Stimulated activated CD4-positive, alpha-beta T cell treated with anti-CD3 and anti-CD28 coated beads, Interleukin-1b, Interleukin-23, amount 100 ng/mL, for 48 hours (primary cell): Measurements from ENCODE around the gene GADL1.

ENCODE experiments used
- DNase-seq: peaks from one replicate; pipeline ENCODE4 v3.0.0-alpha.2; 2020

Gene GADL1

DNA sequence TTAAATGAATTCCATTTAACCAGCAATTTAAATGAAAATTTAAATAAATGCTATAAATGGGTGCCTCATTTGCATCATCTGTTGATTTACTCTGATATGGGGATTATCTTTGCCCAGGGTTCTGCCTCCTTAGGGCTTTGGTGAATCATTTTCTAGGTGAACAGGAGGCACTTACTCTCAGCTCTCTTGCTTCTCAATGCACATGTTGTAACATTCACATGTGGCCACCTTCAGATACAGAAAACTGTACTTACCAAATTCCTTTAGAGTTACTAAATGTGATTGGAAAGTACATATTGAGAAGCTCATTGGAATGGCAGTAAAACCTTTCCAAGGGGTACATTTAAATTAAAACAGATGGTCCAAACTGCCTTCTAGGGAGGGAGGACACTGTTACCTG is 20.8 kb downstream of the GADL1 start:
- no peak for DNase-seq

DNA sequence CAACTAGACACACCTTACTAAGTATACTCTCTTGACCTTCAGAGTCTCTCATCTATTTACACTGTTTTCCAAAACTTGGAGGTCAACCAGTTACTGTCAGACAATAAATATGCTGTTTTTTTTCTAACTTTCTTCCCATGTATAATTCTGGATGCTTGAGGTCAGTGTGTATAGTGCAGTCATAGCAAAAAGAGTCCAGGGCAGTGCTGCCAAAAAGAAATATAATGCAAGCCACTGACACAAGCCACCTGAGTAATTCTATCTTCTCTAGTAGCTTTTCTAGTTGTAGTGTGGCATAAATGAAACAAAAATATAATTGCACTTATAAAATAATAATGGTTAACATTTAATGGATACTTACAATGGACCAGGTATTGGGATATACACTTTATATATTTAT is 21.6 kb downstream of the GADL1 start:
- no peak for DNase-seq

DNA sequence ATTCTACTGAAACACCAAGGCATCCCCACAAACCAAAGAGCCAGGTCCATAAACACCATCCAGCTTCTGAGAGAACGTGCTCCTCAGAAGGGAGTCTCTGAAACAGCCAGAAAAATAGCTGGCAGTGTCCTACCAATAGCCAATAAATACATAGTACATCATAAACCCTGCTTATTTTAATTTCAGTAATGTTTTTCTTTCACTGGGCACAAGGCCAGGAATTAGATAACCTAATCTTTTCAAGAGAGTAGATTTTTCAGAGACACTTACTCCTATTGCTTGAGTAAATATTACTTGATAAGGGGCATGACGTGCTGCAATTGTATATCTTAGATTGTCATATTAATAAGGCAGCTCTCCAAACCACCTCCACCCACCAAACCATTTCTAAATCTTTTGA is 22.7 kb downstream of the GADL1 start:
- DNase-seq = no peak

DNA sequence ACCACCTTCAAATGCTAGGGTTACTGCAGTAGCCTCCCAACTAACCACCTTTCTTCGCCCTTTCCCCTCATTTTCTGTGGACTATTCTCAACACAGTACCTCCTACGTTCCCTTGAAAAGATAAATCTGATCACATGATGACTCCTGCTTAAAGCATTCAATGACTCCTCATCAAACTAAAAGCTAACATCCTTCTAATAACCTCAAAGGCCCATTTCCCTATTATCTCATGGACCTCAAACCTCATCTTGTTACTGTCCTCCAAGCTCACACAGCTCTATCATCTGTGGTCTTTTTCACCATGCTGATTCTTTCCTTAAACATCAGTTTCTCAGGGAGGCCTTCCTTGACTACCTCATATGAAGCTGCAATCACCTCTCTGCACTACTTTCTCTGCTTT is 29.6 kb downstream of the GADL1 start:
- DNase-seq = no peak

DNA sequence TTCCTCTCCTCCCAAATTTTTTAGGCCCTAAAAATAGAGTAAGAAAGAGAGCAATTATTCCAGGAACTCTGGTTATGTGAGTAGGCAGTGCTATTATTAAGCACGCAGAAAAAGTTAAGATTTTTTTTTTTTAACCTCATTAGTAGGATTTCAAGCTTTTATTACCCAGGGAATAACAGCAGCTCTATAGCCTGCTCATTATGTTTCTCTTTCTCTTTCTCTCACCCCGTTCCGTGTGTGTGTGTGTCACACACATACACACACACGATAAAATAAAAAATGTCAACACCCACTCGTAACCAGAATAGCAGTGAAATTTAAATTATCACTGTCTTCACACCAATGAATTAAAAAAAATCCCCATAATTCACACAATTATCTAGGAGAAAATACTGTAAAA is 30.3 kb downstream of the GADL1 start:
- no peak for DNase-seq

DNA sequence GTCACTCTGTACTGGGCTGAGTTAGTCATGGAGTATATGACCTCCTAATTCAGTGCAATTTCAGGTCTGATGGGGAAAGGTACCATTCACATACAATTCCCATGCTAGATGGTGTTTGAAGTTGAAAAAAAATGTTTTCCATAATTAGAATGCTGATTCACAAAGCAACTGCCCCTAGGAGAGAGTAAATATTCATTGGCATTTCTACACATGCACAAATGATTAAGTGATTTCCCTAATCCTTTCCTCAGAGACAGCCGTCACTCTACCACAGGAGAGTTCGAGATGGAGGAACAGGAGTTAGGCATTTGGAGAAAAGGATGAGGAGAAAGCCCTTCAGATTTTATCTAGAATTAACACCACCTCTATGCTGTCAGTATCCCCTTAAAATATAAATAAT is 32.5 kb downstream of the GADL1 start:
- DNase-seq = no peak

DNA sequence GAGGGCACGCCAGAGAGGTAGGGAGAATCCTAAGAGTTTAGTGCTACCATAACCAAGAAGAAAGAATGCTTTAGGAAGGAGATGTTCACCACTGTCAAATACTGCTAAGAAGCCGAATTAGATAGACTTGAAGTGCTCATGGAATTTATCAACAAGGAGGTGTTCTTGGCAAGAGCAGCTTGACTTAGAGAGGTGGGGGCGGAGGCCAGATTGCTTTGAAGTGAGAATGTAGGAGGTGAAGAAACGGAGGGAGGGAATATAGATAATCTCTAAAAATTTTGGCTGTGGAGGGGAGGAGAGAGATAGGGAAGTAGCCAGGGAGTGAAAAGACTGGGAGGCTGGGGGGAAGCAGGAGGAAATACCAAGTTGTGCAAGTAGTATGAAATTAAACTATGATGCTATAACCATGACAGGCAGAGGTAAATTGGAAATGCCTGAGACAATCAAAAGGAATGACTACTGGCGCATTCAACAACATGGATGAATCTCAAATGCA is 35.5 kb downstream of the GADL1 start:
- no peak for DNase-seq

DNA sequence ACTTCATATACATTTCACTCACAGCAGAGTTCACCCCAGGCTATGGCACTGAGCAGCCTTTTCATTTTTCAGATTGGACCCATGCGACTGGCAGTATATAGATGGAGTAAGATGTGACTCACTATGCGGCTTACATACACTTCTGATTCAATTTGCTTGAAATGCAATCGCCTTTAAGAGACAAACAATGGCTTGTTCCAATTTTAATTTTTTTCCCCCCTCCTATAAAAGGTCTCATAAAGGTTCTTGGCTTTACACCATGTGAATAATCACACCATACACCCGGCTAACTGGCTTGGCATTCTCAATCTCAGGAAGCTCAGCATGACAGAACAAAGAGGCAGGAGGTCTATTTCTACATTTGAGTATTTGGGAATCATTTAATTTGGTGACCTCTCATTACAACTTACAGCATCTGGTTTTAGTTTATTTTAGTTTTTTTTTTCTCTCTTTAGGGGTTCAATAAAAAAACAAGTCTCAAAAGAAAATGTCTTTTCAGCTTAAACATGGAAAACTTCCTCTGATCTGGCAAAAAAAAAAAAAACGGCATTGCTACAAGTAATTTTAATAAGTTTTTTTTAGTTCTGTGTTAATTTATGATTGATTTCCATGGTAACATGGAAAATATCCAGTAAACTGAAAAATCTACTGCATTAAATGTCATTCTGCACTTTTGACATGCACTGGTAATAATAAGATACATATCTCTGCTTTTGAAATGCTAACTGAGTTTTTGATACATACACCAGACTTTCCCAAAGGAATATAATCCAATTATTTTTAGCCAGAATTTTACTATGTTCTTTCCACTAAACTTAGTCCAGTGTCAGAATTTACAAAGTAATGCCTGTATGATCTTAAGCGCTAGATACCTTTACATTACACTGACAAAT is 38.8 kb downstream of the GADL1 start:
- DNase-seq = no peak

DNA sequence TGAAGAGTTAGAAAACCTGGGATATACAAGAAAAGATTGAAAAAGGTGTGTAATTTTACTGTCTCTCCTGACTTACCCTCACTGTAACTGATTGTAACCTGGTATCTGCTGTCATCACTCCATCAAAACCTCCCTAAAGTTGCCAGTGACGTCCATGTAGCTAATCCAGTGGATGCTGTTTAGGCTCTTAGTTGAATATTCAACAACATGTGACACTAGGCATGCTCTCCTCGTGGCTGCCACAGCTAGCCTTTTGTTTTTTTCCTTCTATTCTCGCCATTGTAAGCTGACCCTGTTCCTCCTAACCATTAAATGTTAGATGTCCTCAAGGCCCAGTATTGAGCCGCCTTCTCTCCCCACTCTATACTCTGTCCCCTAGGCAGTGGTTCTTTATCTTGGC is 41.6 kb downstream of the GADL1 start:
- no peak for DNase-seq

DNA sequence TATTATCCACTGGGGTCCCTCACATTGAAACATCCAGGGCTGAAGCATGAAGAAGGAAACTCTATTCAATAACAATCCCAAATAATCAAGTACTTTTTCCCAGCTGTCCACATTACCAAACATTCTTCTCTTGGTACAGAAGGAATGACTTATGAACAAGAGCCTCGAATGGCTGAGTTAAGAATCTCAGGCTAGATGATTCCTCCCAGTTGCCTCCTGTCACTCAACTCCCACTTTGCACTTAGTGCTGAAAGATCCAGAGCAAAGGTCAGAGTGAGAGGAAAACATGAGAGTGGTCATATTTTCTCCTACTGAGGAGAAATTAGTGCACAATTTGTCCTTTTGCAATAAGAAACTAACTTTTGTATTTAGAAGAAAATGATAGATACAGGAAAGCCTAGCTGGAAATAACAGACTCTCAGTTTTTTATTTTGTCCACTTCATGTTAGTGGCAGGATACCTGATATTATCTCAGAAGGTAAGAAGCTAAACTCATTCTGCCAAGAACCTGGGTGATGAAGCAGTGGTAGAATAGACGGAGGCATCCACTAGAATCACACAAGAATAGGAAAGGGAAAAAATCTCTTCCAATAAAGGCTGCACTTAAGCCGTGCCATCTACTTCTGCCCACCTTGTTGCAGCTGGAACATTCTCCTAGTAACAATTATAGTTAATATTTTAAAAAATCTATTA is 46.2 kb downstream of the GADL1 start:
- DNase-seq = no peak

DNA sequence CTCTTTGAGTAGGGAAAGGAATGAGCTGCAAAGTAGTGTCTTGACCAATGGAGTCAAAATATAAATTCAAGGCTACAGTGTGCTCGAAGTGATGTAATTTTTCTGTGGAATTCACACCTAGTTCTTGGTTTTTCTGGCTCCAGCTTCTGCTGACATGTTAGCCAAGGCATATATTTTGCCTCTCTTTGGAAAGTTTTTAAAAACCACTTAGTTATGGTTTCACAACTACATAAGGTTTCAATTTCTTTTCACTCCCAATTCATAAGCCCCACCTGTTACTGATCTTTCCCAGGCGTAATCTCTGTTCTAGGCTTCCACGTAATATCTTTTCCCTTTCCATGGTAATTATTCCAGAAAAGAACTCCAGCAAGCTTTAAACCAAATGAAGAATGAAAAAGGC is 46.9 kb downstream of the GADL1 start:
- DNase-seq = no peak

DNA sequence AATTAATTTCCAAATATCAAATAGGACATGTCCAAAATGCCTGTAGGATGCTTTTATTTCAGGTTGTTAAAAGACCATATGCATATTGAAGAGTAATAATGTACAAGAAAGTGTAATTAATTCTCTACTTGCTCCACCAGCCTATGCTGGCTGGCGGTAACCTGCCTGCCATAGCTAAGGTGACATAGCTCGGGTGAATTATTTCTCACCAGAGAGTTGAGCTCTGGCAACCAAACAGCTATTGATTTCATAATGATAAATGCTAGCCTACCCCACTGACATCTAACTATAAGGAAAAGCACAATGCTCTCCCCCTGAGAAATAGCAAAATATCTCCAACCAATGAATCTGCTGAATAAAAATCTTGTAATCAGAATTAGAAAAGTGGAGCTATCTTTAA is 48.9 kb downstream of the GADL1 start:
- no peak for DNase-seq

DNA sequence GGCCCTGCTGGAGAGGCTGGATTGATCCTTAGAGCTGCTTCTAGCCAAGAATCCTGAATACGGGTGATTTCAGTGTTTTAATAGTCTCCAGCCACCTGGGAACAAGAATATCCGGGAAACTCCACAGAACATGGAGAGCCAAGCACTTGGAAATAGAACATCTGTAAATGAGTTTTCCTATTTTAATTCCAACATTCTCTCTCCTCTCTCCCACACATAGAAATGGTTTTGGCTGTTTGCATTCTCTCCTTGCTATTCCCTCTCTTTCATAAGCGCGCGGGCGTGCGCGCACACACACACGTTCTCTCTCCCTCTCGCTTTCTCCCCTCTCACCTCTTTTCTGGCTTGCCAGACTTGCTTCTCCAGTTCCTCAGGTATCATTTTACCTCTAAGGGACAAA is 50.6 kb downstream of the GADL1 start:
- DNase-seq = no peak

DNA sequence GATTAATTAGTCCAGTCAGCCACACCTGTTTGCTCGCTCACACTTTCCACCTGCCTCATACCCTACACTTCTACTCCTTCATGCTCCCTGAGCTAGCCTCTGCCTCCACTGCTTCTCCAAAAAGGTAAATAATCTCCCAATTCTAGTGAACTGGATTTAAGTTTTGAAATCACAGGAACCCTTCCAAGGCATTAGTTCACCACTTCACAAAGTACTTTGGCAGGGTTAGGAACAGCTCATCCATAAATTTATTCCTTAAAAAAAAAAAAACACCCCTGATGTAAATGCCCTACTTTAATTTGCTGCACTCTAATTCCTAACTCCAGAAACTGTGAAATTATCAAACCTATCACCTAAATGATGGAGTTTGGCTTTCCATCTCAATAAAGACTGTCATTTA is 58.3 kb downstream of the GADL1 start:
- DNase-seq = no peak

DNA sequence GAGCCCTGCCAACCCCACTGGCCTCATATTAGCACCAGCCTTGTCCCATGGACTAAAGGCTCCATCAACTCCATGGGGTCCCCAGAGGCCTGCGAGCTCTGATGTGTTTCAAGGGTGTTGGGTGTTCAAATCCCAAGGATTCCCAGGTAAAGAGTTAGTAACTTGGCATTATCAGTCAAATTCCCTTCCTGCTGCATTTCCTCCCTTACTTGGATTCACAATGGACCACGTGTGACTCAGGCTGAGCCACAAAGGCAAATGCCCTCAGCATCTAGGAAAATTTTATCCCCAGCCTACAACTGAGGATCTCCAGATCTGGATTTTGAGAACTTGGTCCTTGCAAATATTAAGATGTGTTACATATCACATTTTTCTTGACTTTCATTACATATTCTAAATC is 58.8 kb downstream of the GADL1 start:
- no peak for DNase-seq

DNA sequence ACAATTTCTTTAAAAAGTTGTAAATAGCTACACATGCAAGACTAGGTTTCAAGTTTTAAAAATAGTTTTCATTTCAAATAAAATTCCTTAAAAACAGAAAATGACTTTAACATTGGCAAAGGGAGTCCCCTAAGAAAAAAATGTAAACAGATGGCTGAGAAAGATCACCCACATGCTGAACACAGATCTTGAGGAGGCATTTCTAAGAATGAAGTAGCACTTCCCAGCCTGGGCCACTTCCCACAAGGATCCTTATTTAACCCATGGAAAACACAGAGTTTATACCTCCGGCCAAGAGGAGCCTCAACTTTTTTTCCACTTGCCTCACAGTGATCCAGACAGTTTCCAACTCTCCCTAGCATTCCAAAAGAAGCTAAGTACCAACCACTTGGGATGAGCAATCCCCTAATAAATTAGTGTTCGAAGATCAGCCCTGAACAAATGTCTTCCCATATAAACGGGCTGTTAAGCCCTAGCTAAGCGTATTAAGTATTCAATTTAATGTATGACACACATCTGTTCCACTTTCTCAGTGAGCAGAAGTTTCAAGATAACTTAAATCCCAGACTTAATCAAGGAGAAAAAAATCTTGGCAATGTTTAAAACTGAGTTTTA is 61.4 kb downstream of the GADL1 start:
- DNase-seq = no peak

DNA sequence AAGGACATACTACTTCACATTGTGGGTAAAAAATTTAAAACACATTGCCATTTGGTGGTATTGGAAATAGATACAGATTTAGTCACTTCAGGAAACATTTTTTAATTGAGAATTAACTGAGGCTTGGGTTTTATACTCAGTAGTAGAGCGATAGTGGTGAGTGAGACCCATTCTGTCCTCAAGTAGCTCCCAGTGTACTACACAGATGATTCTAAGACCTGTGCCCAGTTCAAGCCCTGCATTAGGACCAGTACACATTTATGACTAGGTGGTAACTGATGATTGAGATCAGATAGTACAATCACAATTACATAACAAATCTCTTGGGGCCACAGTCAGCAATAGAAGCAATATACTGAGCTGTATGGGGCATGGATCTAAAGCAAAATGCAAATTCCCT is 67.4 kb downstream of the GADL1 start:
- DNase-seq = no peak

DNA sequence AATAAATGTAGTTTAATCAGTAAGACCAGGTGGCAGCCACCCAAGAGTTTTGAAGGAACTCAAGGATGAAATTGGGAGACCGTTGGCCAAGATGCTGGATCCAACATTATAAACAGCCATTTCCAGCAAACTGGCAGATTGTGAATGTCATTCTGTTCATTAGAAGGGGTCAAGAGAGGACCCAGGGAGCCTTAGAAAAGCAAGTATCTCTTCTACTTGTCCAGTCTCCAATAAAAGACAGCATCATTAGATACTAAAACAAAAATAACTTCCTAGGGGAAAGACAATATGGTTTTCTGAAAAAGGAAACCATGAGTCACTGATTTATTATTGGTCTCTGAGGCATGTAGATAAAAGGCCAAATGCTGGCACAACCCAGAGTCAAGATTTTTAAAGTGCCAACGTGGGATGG is 67.9 kb downstream of the GADL1 start:
- DNase-seq = no peak

DNA sequence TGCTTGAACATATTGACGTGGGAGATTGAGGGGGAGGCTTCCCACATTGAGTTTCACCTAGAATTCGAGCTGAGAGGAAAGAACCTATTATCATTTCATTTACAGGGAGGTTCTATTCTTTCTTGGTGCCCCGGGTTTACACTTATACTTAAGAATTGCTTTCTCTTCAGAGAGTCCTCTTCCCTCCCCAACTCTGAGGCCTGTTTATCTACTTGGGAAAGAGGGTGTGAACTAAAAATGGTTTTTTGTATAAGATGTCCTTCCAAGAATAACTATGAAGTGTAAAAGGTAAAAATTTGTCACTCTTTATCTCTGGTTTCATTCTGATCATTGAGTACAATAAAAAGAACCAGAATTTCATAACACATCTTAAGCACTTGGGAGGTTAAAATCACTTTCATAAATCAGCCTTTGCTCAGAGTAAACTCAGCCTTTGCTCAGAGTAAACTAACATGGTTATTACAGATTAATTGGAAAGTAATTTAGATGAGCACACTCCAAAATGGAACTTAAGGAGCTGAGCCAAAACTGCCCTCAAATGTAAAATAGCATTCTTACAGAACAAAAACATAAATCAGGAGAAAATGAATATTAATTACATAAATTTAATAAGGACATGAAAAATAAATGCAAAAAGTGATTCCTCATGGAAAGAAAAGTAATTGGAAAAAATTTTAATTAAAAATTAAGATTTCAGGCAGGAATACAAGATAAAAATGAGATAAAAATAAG is 75.2 kb downstream of the GADL1 start:
- no peak for DNase-seq

DNA sequence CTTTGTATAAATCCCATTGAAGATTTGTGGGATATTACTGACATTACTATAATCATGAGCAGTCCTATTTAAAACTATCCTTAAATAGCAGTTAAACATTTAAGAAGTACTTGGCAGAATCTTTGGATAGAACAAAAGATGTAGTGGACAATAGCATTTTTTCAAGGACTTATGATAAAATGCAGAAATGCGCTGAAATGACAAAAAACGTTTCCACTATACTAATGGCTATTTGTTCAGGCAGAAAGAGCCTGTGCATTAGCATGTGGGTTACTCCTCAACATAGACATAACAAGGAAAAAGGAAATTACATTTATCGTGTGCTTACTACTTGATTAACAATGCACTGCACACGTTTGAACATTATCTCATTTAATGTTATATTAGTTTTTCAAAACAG is 80.7 kb downstream of the GADL1 start:
- DNase-seq = no peak

DNA sequence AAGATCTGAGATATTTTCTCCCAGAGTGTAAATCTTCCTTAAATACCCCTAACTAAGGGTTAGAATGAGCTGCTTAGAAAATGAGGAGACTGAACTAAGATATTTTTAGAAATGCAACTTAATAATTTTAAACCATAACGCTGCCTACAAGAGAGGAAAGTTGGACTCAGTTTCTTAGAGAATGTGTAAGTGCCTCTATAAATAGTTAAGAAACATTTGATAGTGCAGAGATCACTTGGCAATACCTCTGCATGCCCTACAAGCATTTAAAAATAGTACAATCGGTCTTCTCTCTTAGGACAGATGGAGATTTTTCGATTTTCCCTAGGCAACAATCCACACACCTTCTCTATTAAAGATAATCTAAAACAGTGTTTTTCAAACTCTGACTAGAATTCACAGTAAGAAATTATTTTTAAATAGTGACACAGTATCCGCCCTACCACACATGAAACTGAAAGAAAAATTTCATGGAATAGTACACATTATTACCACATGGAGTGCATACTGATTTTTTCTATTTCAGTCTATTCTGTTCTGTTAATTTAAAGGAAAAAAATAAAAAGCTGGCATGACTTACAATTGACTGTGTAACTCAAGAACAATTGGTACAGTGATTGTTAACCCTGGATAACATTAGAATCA is 83.2 kb downstream of the GADL1 start:
- no peak for DNase-seq

DNA sequence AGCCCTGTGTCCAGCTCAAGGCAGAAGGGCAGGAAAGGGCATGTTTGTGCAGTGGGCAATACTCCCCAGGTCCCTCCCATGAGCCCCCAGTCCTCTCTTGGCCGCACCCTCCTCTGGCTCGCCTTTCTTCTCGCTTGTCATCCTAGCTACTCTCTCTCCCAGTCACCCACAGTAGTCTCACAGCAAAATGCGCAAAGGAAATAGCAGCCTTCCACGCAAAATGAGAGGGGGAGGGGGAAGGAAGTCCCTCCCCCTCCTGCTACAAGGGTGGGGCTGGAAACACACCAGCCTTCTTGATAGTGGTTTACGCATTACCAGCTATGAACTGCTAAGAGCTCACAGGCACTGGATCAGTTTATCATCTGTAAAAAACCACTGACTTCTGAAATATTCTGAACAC is 83.8 kb downstream of the GADL1 start:
- DNase-seq = no peak

DNA sequence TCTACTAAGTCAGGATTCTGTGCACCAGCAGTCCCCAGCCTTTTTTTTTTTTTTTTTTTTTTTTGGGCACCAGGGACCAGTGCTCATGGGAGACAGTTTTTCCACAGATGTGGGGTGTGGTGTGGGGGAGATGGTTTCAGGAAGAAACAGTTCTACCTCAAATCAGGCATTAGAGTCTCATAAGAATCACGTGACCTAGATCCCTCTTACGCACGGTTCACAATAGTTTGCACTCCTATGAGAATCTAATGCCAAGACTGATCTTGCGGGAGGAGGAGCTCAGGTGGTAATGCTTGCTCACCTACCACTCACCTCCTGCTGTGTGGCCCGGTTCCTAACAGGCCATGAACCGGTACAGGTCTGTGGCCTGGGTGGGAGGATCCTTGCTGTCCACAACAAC is 88.8 kb downstream of the GADL1 start:
- no peak for DNase-seq
